ENCODE measurements around the gene REV1. TPM values are rescaled to one million over a fixed set of nuclear protein-coding genes. Genes with fewer than 3 reads are reported as not detected.

REV1 gene
- total RNA-seq, 1 donor from 2014 or later: 40.2 TPM

DNA sequence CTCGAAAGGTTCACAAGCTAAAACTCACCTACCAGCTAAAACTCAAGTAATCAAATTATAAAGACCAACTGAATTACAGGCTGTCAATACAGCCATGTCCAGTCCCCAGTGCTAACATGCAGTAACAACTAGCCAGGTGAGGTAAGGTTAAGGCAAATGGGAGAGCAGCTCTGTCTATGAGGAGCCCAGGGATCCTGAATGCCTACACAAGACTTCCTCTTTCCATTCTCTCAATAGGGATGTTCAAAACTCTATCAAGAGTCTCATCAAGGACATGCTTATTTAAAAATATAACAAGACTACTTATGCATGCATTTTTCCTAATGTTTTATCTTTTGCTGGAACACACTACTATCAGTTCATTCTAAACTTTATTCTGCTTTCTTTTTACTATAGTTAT lies 20.4 kb downstream of the REV1 start:
- Mint-ChIP-seq H3K36me3 (ENCODE audit: low read depth, unreplicated experiment) (peaks cover 12% of the 10 kb centered on the region), H3K27me3 (ENCODE audit: unreplicated experiment) (no peaks in the 10 kb centered on the region), H3K27ac (ENCODE audit: unreplicated experiment) (no peak overlapping the region), H3K4me3 (ENCODE audit: unreplicated experiment) (no peak overlapping the region), H3K9me3 (ENCODE audit: unreplicated experiment) (no peaks in the 10 kb centered on the region), H3K4me1 (ENCODE audit: unreplicated experiment) (peaks cover 11% of the 10 kb centered on the region)
- DNase-seq (ENCODE audit: low spot score): no peak
- TF ChIP-seq, protein P1, sequence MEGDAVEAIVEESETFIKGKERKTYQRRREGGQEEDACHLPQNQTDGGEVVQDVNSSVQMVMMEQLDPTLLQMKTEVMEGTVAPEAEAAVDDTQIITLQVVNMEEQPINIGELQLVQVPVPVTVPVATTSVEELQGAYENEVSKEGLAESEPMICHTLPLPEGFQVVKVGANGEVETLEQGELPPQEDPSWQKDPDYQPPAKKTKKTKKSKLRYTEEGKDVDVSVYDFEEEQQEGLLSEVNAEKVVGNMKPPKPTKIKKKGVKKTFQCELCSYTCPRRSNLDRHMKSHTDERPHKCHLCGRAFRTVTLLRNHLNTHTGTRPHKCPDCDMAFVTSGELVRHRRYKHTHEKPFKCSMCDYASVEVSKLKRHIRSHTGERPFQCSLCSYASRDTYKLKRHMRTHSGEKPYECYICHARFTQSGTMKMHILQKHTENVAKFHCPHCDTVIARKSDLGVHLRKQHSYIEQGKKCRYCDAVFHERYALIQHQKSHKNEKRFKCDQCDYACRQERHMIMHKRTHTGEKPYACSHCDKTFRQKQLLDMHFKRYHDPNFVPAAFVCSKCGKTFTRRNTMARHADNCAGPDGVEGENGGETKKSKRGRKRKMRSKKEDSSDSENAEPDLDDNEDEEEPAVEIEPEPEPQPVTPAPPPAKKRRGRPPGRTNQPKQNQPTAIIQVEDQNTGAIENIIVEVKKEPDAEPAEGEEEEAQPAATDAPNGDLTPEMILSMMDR (IDR thresholded peaks at IDR 0.05; ENCODE audit: unreplicated experiment): no peak

GRCh38 chr2:99468155-99468554 lies 21.7 kb downstream of the REV1 start:
- no peak overlapping the region for H3K27ac Mint-ChIP-seq (ENCODE audit: unreplicated experiment)
- DNase-seq (ENCODE audit: low spot score): no peak
- H3K4me3 Mint-ChIP-seq (ENCODE audit: unreplicated experiment): no peak overlapping the region
- H3K36me3 Mint-ChIP-seq (ENCODE audit: low read depth, unreplicated experiment): peaks cover 12% of the 10 kb centered on the region
- TF ChIP-seq, protein P1 (IDR thresholded peaks at IDR 0.05; ENCODE audit: unreplicated experiment): no peak
- H3K4me1 Mint-ChIP-seq (ENCODE audit: unreplicated experiment): peaks cover 7% of the 10 kb centered on the region
- H3K27me3 Mint-ChIP-seq (ENCODE audit: unreplicated experiment): no peaks in the 10 kb centered on the region
- H3K9me3 Mint-ChIP-seq (ENCODE audit: unreplicated experiment): no peaks in the 10 kb centered on the region

DNA sequence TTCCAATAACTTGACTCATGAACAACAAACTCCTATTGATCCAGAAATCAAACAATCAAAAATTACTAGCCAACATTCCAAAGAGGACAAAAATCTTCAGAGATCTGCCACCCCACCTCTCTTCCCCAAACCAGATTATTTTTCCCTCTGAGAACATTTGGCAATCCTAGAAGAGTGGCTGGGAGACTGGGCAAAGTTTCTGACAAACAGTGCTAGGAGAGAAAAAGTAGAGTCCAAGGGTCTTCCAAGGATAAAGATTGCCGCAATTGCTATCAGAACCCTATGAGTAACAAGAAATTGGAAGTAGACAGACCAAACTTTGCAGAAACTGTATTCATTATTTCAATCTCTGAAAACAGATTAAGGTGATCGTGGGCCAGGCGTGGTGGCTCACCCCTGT lies 22.4 kb downstream of the REV1 start:
- Mint-ChIP-seq H3K27ac (ENCODE audit: unreplicated experiment) (no peak overlapping the region), H3K4me1 (ENCODE audit: unreplicated experiment) (peaks cover 6% of the 10 kb centered on the region), H3K4me3 (ENCODE audit: unreplicated experiment) (no peak overlapping the region), H3K36me3 (ENCODE audit: low read depth, unreplicated experiment) (peaks cover 12% of the 10 kb centered on the region), H3K27me3 (ENCODE audit: unreplicated experiment) (no peaks in the 10 kb centered on the region), H3K9me3 (ENCODE audit: unreplicated experiment) (no peaks in the 10 kb centered on the region)
- TF ChIP-seq, protein P1 (IDR thresholded peaks at IDR 0.05; ENCODE audit: unreplicated experiment): no peak
- no peak for DNase-seq (ENCODE audit: low spot score)

GRCh38 chr2:99461828-99462483 lies 27.9 kb downstream of the REV1 start:
- no peak overlapping the region for H3K27ac Mint-ChIP-seq (ENCODE audit: unreplicated experiment)
- TF ChIP-seq, protein P1 (IDR thresholded peaks at IDR 0.05; ENCODE audit: unreplicated experiment): no peak
- H3K4me1 Mint-ChIP-seq (ENCODE audit: unreplicated experiment): peaks cover 3% of the 10 kb centered on the region
- H3K36me3 Mint-ChIP-seq (ENCODE audit: low read depth, unreplicated experiment): peaks cover 18% of the 10 kb centered on the region
- no peaks in the 10 kb centered on the region for H3K9me3 Mint-ChIP-seq (ENCODE audit: unreplicated experiment)
- DNase-seq (ENCODE audit: low spot score): no peak
- H3K27me3 Mint-ChIP-seq (ENCODE audit: unreplicated experiment): no peaks in the 10 kb centered on the region
- H3K4me3 Mint-ChIP-seq (ENCODE audit: unreplicated experiment): no peak overlapping the region

DNA sequence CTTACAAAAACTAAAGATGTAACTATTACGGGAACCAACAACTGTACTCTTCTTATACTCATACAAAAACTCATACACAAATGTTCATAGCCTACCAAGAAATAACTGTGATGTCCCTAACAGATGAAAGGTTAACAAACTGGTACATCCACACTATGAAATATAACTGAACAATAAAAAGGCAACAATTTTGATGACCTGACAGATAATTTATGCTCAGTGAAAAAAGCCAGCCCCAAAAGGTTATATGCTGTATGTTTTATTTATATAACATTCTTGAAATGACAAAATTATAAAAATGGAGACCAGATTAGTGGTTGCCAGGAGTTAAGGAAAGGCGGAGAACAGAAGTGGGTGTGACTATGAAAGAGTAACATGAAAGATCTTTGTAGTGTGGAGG lies 31.3 kb downstream of the REV1 start:
- no peaks in the 10 kb centered on the region for H3K27me3 Mint-ChIP-seq (ENCODE audit: unreplicated experiment)
- TF ChIP-seq, protein P1 (IDR thresholded peaks at IDR 0.05; ENCODE audit: unreplicated experiment): no peak
- no peak for DNase-seq (ENCODE audit: low spot score)
- no peak overlapping the region for H3K27ac Mint-ChIP-seq (ENCODE audit: unreplicated experiment)
- no peak overlapping the region for H3K4me3 Mint-ChIP-seq (ENCODE audit: unreplicated experiment)
- H3K9me3 Mint-ChIP-seq (ENCODE audit: unreplicated experiment): no peaks in the 10 kb centered on the region
- H3K4me1 Mint-ChIP-seq (ENCODE audit: unreplicated experiment): peaks cover 3% of the 10 kb centered on the region
- H3K36me3 Mint-ChIP-seq (ENCODE audit: low read depth, unreplicated experiment): peaks cover 25% of the 10 kb centered on the region
